Renal cortex interstitium (tissue), 15 donors: ENCODE data around the gene HBG2. TPM values are rescaled to one million over a fixed set of nuclear protein-coding genes. Genes with fewer than 3 reads are reported as not detected.
"Not testable (repeated sequence)": the region's sequence is repeated elsewhere in the genome, so short reads cannot be mapped to it uniquely, and the experiment has no call there.

Source experiments
- DNase-seq, 11 donors: peaks; one replicate each; pipeline ENCODE4 v3.0.0-alpha.2; 2013; ENCODE audit warnings: low read depth in 9 of 11, low spot score in 4 of 11; ENCODE audit errors: extremely low read depth in 1 of 11
- long read RNA-seq, 16 experiments: transcript quantifications; one replicate each; lab custom pipeline, GENCODE V29; 2026
- polyA plus RNA-seq, 3 donors: library from polyadenylated mRNA; unstranded; fragments of 120-200 nt; gene quantifications; one replicate each; pipeline ENCODE4 v1.2.1, GENCODE V29; 2013; ENCODE audit not compliant: insufficient read length in 3 of 3

HBG2 gene
- 1,000 to 10,000 TPM; 1,167 to 4,071 (median 1,615) TPM for polyA plus RNA-seq
- long read RNA-seq, donor 1, transcript HBG2-203 (3 exons, 307 nt) = minor isoform, 8 of 3,008 reads
- long read RNA-seq, donor 1, transcript HBG2-201 (3 exons, 614 nt) = major isoform, 1,792 of 3,008 reads
- long read RNA-seq, donor 1, partial matches to known transcripts = 1,208 of 3,008 reads
- long read RNA-seq, donor 1, other reads (novel, unspliced or antisense) = 0 of 3,008 reads
- long read RNA-seq, donor 2, transcript HBG2-201 (3 exons, 614 nt) = major isoform, 2,217 of 3,595 reads
- long read RNA-seq, donor 2, transcript HBG2-203 (3 exons, 307 nt) = minor isoform, 10 of 3,595 reads
- long read RNA-seq, donor 2, partial matches to known transcripts = 1,368 of 3,595 reads
- long read RNA-seq, donor 2, other reads (novel, unspliced or antisense) = 0 of 3,595 reads
- long read RNA-seq, donor 3, transcript HBG2-201 (3 exons, 614 nt) = major isoform, 2,537 of 4,362 reads
- long read RNA-seq, donor 3, partial matches to known transcripts = 1,821 of 4,362 reads
- long read RNA-seq, donor 3, other reads (novel, unspliced or antisense) = 0 of 4,362 reads
- long read RNA-seq, donor 4, transcript HBG2-201 (3 exons, 614 nt) = major isoform, 749 of 1,405 reads
- long read RNA-seq, donor 4, partial matches to known transcripts = 656 of 1,405 reads
- long read RNA-seq, donor 4, other reads (novel, unspliced or antisense) = 0 of 1,405 reads
- long read RNA-seq, donor 5 = 0 reads
- long read RNA-seq, donor 6, transcript HBG2-201 (3 exons, 614 nt) = major isoform, 739 of 743 reads
- long read RNA-seq, donor 6, partial matches to known transcripts = 0 of 743 reads
- long read RNA-seq, donor 6, other reads (novel, unspliced or antisense) = 0 of 743 reads
- long read RNA-seq, donor 7, transcript HBG2-201 (3 exons, 614 nt) = major isoform, 1,780 of 2,994 reads
- long read RNA-seq, donor 7, partial matches to known transcripts = 1,212 of 2,994 reads
- long read RNA-seq, donor 7, other reads (novel, unspliced or antisense) = 0 of 2,994 reads
- long read RNA-seq, donor 8, transcript HBG2-203 (3 exons, 307 nt) = minor isoform, 8 of 3,540 reads
- long read RNA-seq, donor 8, transcript HBG2-201 (3 exons, 614 nt) = major isoform, 2,009 of 3,540 reads
- long read RNA-seq, donor 8, partial matches to known transcripts = 1,523 of 3,540 reads
- long read RNA-seq, donor 8, other reads (novel, unspliced or antisense) = 0 of 3,540 reads
- long read RNA-seq, donor 9, transcript HBG2-201 (3 exons, 614 nt) = major isoform, 1,140 of 1,866 reads
- long read RNA-seq, donor 9, partial matches to known transcripts = 725 of 1,866 reads
- long read RNA-seq, donor 9, other reads (novel, unspliced or antisense) = 0 of 1,866 reads
- long read RNA-seq, donor 10, transcript HBG2-201 (3 exons, 614 nt) = major isoform, 1,646 of 2,730 reads
- long read RNA-seq, donor 10, partial matches to known transcripts = 1,083 of 2,730 reads
- long read RNA-seq, donor 10, other reads (novel, unspliced or antisense) = 0 of 2,730 reads
- long read RNA-seq, donor 11, transcript HBG2-201 (3 exons, 614 nt) = major isoform, 918 of 1,777 reads
- long read RNA-seq, donor 11, partial matches to known transcripts = 858 of 1,777 reads
- long read RNA-seq, donor 11, other reads (novel, unspliced or antisense) = 0 of 1,777 reads
- long read RNA-seq, donor 12, transcript HBG2-201 (3 exons, 614 nt) = major isoform, 882 of 1,580 reads
- long read RNA-seq, donor 12, partial matches to known transcripts = 696 of 1,580 reads
- long read RNA-seq, donor 12, other reads (novel, unspliced or antisense) = 0 of 1,580 reads
- long read RNA-seq, donor 13 = 0 reads
- long read RNA-seq, donor 14, transcript HBG2-201 (3 exons, 614 nt) = major isoform, 1,526 of 2,422 reads
- long read RNA-seq, donor 14, partial matches to known transcripts = 894 of 2,422 reads
- long read RNA-seq, donor 14, other reads (novel, unspliced or antisense) = 0 of 2,422 reads
- long read RNA-seq, donor 15, transcript HBG2-201 (3 exons, 614 nt) = major isoform, 890 of 1,512 reads
- long read RNA-seq, donor 15, partial matches to known transcripts = 621 of 1,512 reads
- long read RNA-seq, donor 15, other reads (novel, unspliced or antisense) = 0 of 1,512 reads
- long read RNA-seq, donor 16, transcript HBG2-201 (3 exons, 614 nt) = major isoform, 2,204 of 4,038 reads
- long read RNA-seq, donor 16, partial matches to known transcripts = 1,831 of 4,038 reads
- long read RNA-seq, donor 16, other reads (novel, unspliced or antisense) = 0 of 4,038 reads

DNA sequence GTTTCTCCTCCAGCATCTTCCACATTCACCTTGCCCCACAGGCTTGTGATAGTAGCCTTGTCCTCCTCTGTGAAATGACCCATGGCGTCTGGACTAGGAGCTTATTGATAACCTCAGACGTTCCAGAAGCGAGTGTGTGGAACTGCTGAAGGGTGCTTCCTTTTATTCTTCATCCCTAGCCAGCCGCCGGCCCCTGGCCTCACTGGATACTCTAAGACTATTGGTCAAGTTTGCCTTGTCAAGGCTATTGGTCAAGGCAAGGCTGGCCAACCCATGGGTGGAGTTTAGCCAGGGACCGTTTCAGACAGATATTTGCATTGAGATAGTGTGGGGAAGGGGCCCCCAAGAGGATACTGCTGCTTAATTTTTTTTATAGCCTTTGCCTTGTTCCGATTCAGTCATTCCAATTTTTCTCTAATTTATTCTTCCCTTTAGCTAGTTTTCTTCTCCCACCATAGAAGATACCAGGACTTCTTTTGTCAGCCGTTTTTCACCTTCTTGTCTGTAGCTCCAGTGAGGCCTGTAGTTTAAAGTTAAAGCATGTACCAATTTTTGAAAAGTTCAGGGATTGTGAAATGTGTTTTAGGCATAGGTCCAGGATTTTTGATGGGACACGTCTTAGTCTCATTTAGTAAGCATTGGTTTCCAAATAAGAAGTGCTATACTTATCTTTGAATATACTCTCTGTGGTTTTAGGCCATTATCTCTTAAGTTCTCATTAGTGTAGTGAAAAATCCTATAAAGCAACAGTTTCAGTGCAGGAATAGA is at the start of gene HBG2:
HBG2 (minus strand) TSS at position 136 of the 768 bp plus-strand sequence; CDS start at position 83, 53 bp downstream.
- DNase-seq = not testable (repeated sequence)

DNA sequence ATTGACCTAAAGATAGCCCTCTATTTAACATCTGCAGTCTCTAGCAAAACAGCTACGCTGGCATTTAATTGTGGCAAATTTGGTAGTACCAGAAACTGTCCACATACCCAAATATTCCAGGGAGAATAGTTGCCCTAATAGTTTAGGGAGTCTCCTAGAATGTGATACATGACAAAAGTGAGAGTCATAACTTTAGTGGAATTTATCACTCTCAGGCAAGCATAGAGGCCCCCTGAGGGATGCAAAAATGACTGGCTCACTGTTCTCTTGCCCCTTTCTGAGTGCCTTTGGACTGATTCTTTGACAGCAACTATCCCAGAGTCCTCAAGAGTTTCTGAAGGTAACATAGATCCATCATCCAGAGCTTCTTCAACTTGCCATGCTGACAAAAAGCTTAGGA is 49.5 kb upstream of the HBG2 start:
- DNase-seq = no peak

DNA sequence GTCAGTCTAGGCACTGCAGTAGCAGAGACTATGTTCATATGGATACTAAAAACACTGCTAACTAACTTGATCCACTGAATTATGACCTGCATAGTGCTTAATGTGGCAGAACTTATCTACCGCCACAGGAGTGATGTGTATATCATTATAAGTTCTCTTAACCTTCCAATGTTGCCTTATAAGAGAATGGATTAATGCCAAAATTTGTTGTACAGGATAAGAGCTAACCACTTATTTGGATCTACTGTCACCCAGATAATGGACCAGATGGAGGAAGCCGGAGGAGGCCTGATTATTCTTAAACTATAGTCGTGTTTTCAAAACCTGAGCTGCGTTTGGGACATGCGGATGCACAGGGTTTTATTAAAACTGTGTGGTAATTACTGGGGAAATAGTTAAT is 49.0 kb upstream of the HBG2 start:
- DNase-seq = no peak

DNA sequence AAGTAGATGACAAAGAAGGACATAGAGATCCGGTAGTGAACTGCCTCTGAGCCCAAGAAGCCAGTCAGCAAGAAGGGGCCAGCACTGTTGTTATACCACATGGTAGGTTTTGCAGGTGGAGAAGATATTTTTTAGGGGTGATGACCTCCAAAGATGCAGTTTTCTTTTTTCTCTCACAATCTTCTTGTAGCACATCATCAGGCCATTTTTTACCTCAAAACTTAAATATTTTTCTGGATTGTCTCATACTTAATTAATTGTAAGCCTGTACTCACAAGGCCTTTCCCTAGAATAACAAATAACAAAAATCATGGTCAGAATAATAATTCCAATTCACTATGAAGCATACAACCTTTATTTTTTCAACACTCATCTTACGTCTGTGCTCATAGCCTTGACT is 47.3 kb upstream of the HBG2 start, which contains the start of gene OR51B4:
OR51B4 (minus strand) TSS at position 101 of the 400 bp plus-strand sequence; CDS start at position 101, 0 bp downstream.
- DNase-seq = no peak

DNA sequence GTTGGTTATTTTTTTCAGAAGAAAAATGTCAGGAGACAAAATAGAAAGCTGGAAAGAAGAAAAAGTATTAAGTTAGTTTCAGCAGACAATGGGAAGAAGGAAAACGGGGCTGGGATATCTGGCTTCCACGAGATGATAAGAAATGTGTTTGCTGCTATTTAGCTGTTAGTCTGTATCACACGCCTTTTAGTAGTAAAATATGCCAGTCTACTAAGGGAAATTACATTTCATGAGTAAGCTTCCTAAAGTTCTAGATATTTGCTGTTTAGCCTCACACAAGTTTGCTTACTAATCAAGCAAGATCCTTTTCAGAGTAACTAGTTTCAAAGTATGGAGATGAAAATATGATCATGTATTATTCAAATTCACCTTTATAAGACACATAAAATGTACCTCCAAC is 45.7 kb upstream of the HBG2 start:
- DNase-seq = no peak

DNA sequence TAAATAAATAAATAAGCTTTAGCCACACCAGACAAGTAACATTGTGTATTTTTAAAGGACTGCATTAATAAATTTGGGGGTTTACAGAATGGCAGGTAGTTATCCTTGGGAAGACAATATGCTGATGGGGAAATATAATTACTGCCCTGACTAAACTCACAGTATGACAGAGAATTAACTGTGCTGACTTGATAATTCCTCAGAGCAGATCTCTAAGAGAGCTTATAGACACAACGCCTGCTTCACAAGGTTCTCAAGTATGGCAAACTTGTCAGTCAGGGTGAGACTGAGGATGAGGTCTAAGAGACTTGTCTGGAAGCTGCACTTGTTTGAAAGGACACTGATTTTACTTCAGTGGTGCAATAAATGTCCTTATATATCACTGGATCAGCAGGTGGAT is 43.9 kb upstream of the HBG2 start:
- DNase-seq = no peak

DNA sequence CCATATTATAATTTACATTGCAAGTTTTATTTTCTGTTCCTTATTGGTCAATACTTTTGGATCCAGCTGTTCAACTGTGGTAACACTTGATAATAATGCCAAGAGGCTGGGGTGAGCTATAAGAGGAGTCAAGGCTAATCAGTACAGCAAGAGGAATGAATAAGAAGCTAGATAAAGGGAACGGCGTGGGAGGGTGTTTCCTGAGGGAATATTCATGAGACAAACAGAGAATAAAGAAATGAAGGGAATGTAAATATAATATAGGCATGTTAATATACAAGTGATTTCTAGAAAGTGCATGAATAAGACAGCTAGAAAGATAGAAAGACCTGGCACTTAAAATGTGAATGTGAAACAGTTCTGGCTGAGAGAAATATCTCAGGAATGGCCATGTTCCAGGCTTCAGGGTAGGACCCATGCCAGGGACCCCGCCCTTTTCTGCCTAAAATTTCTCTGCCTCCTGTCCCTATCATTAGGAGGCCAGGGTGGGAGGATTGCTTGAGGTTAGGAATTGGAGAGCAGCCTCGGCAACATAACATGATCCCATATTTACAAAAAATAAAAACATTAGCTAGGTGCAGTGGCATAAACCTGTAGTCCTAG is 43.2 kb upstream of the HBG2 start:
- DNase-seq = no peak

DNA sequence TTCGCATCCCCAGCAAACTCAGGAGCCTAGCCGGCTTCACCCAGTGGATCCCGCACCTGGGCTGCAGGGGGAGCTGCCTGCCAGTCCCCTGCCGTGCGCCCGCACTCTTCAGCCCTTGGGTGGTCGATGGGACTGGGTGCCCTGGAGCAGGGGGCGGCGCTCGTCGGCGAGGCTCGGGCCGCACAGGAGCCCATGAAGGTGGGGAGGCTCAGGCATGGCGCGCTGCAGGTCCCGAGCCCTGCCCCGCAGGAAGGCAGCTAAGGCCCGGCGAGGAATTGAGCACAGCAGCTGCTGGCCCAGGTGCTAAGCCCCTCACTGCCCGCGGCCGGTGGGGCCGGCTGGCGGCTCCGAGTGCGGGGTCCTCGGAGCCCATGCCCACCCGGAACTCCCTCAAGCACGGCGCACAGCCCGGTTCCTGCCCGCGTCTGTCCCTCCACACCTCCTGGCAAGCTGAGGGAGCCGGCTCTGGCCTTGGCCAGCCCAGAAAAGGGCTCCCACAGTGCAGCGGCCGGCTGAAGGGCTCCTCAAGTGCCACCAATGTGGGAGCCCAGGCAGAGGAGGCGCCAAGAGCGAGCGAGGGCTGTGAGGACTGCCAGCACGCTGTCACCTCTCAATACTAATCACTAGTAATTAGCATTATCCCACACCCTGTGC is 39.9 kb upstream of the HBG2 start:
- DNase-seq = not testable (repeated sequence)

DNA sequence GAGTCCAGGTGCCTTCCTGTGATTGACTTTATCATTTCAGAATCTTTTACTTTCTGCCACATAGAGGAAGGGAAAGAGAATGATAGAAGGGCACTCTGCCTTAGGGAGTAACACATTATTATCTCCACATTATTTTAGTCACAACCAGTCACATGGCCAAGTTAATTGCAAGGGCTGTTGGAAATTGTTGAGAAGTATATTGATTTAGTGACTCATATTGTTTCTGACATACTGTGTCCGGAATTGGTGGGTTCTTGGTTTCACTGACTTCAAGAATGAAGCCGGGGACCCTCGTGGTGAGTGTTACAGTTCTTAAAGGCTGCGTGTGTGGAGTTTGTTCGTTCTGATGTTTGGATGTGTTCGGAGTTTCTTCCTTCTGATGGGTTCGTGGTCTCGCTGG is 38.4 kb upstream of the HBG2 start:
- DNase-seq = no peak

DNA sequence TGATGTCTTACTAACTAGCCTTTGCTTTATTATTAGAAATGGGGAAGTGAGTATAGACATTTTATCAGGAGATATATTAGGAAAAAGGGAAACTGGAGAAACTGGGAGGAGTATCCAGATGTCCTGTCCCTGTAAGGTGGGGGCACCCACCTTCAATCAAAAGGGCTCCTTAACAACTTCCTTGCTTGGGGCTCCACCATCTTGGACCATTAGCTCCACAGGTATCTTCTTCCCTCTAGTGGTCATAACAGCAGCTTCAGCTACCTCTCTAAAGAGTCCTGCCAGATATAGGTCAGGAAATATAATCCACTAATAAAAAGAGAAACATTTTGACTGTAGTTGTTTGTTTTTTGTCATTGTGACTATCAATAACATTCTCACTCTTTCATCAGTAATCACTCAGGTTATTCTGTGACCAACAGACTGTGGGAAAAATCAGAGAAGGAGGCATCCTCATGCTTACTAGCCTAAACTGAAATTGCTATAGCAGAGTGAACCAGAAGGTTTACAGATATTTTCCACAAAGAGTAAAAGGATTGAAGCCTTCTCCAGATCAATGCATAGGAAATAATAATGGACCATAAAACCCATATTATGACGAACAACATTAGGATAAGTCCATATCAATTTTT is 36.7 kb upstream of the HBG2 start:
- no peak for DNase-seq

DNA sequence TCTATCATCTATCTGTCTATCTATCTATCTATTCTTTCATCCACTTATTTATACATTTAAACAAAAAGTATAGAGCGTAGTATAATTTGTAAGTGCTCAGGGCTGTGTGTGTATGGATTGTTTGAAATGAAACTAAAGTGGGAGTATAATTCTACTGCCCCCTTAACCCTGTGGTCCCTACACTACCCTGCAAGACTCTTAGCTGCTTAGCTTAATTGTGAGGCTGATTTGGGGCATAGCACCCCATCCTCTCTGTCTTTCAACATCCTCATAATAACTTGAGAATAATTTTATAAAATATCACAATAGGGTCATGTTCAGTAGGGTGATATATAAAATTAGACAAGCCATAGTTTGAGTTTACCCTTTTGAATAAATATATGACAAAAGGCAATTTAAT is 35.5 kb upstream of the HBG2 start:
- no peak for DNase-seq

DNA sequence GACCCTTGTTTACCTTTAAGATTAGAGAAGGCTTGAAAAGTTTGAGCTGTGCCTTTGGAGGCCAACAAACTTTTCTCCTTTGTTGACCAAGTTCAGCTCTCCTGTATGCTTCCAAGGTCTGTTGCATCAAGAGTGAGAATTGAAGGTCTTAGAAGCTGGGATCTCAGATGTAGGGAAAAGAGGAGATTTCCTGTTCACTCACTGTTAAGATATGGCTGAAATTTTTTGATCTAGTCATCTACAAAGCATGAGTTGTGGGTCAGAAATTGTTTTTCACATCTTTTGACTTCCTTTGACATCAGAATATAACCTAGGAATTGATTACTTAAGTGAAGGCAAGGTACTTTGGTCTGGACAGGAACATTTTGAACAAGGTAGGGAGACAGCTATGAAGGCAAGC is 35.1 kb upstream of the HBG2 start:
- DNase-seq = no peak

DNA sequence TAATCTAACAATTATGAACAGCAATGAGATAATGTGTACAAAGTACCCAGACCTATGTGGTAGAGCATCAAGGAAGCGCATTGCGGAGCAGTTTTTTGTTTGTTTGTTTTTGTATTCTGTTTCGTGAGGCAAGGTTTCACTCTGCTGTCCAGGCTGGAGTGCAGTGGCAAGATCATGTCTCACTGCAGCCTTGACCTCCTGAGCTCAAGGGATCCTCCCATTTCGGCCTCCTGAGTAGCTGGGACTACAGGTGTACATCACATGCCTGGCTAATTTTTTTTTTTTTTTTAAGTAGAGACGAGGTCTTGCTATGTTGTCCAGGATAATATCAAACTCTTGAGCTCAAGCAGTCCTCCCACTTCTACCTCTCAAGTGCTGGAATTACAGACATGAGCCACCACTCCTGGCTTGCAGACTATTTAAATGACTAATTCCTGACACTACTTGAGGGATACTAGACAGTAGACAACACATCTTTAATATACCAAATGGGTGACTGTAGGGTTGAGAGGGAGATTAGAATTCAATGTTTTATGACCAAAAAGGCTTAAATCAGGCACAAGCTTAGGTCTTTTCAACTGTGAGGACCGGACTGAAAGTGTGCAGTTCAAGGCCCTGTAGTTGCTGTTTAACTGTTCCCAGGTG is 34.4 kb upstream of the HBG2 start:
- DNase-seq = no peak

DNA sequence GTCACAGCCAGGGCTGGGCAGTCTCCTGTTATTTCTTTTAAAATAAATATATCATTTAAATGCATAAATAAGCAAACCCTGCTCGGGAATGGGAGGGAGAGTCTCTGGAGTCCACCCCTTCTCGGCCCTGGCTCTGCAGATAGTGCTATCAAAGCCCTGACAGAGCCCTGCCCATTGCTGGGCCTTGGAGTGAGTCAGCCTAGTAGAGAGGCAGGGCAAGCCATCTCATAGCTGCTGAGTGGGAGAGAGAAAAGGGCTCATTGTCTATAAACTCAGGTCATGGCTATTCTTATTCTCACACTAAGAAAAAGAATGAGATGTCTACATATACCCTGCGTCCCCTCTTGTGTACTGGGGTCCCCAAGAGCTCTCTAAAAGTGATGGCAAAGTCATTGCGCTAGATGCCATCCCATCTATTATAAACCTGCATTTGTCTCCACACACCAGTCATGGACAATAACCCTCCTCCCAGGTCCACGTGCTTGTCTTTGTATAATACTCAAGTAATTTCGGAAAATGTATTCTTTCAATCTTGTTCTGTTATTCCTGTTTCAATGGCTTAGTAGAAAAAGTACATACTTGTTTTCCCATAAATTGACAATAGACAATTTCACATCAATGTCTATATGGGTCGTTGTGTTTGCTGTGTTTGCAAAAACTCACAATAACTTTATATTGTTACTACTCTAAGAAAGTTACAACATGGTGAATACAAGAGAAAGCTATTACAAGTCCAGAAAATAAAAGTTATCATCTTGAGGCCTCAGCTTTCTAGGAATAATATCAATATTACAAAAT is 33.7 kb upstream of the HBG2 start:
- DNase-seq = no peak
